Type B pancreatic cell (in vitro differentiated cells): ENCODE data around the gene CDHR1. TPM values are rescaled to one million over a fixed set of nuclear protein-coding genes. Genes with fewer than 3 reads are reported as not detected.

Source experiments
- DNase-seq: peaks from one replicate; pipeline ENCODE4 v3.0.0; 2021; ENCODE audit warnings: mixed read lengths; ENCODE audit not compliant: unreplicated experiment; ENCODE audit errors: extremely low spot score
- H3K27ac Mint-ChIP-seq: 2 replicates; pipeline ENCODE4 v1.8.0; 2021; ENCODE audit warnings: mild to moderate bottlenecking, mixed read lengths
- H3K27me3 Mint-ChIP-seq: 2 replicates; pipeline ENCODE4 v1.8.0; 2021; ENCODE audit warnings: mixed read lengths
- H3K36me3 Mint-ChIP-seq: 2 replicates; pipeline ENCODE4 v1.8.0; 2021; ENCODE audit warnings: mixed read lengths
- H3K4me1 Mint-ChIP-seq: one replicate; pipeline ENCODE4 v1.8.0; 2021; ENCODE audit warnings: mixed read lengths; ENCODE audit not compliant: unreplicated experiment
- H3K4me3 Mint-ChIP-seq: 2 replicates; pipeline ENCODE4 v1.8.0; 2021; ENCODE audit warnings: mild to moderate bottlenecking, mixed read lengths
- H3K9me3 Mint-ChIP-seq: 2 replicates; pipeline ENCODE4 v1.8.0; 2021; ENCODE audit warnings: mixed read lengths
- CTCF ChIP-seq: fragments of 200-600 bp; sonication (generic); conservative IDR thresholded peaks from 2 replicates; pipeline ENCODE4 v1.5.0; 2021; ENCODE audit warnings: antibody characterized with exemption, mild to moderate bottlenecking
- total RNA-seq: library from RNA; stranded (reverse); gene quantifications from 2 replicates; pipeline ENCODE4 v1.2.1, GENCODE V29; 2021; ENCODE audit warnings: low replicate concordance

Gene CDHR1
- total RNA-seq, 1 donor from 2014 or later, result 0.41 TPM

GRCh38 chr10:84202349-84202748 is 8.0 kb downstream of the CDHR1 start:
- peak; percentile 28 for TF ChIP-seq CTCF
- no peaks in the 10 kb centered on the region for H3K4me1 Mint-ChIP-seq
- H3K27me3 Mint-ChIP-seq, result peaks cover 52% of the 10 kb centered on the region
- no peak overlapping the region for H3K27ac Mint-ChIP-seq
- no peaks in the 10 kb centered on the region for H3K36me3 Mint-ChIP-seq
- no peak for DNase-seq
- H3K9me3 Mint-ChIP-seq, result no peaks in the 10 kb centered on the region
- H3K4me3 Mint-ChIP-seq, result no peak overlapping the region

GRCh38 chr10:84204122-84204521 is 9.8 kb downstream of the CDHR1 start:
- Mint-ChIP-seq H3K9me3 (no peaks in the 10 kb centered on the region), H3K4me3 (no peak overlapping the region), H3K27ac (no peak overlapping the region), H3K4me1 (no peaks in the 10 kb centered on the region), H3K36me3 (no peaks in the 10 kb centered on the region), H3K27me3 (peaks cover 54% of the 10 kb centered on the region)
- DNase-seq, result no peak
- TF ChIP-seq CTCF, result peak; percentile 47

GRCh38 chr10:84204610-84205009 is 10.3 kb downstream of the CDHR1 start:
- no peak overlapping the region for H3K27ac Mint-ChIP-seq

GRCh38 chr10:84205049-84205852 is 10.9 kb downstream of the CDHR1 start:
- Mint-ChIP-seq H3K4me1 (no peaks in the 10 kb centered on the region), H3K27ac (no peak overlapping the region), H3K36me3 (no peaks in the 10 kb centered on the region), H3K27me3 (peaks cover 45% of the 10 kb centered on the region), H3K9me3 (no peaks in the 10 kb centered on the region), H3K4me3 (no peak overlapping the region)
- DNase-seq, result no peak
- TF ChIP-seq CTCF, result peak; percentile 83

More at GRCh38 chr10:84204610-84205009, 10.3 kb downstream of the CDHR1 start:
- no peak for DNase-seq
- Mint-ChIP-seq H3K36me3 (no peaks in the 10 kb centered on the region), H3K4me1 (no peaks in the 10 kb centered on the region), H3K4me3 (no peak overlapping the region), H3K27me3 (peaks cover 49% of the 10 kb centered on the region), H3K9me3 (no peaks in the 10 kb centered on the region)
- TF ChIP-seq CTCF, result no peak

GRCh38 chr10:84205853-84206525 is 11.7 kb downstream of the CDHR1 start:
- peaks cover 38% of the 10 kb centered on the region for H3K27me3 Mint-ChIP-seq
- no peak overlapping the region for H3K27ac Mint-ChIP-seq
- DNase-seq, result no peak
- TF ChIP-seq CTCF, result peak; percentile 43
- no peaks in the 10 kb centered on the region for H3K4me1 Mint-ChIP-seq
- H3K9me3 Mint-ChIP-seq, result no peaks in the 10 kb centered on the region
- H3K4me3 Mint-ChIP-seq, result no peak overlapping the region
- H3K36me3 Mint-ChIP-seq, result no peaks in the 10 kb centered on the region
